Neural progenitor cell (in vitro differentiated cells): ENCODE data around the gene NCK1. TPM values are rescaled to one million over a fixed set of nuclear protein-coding genes. Genes with fewer than 3 reads are reported as not detected.

Source experiments
- DNase-seq: peaks from one replicate; pipeline ENCODE4 v3.0.0-alpha.2; 2016; ENCODE audit warnings: low spot score
- H2AFZ ChIP-seq: fragments of 200-600 bp; sonication (generic); replicated peaks from 2 replicates; pipeline ENCODE4 v1.6.1; 2016; ENCODE audit warnings: antibody characterized with exemption
- H3F3A ChIP-seq: fragments of 200-600 bp; sonication (generic); 2 replicates; pipeline ENCODE4 v1.6.1; 2016; ENCODE audit warnings: antibody characterized with exemption, low read depth
- H3K27ac ChIP-seq: fragments of 200-600 bp; sonication (generic); 2 replicates; pipeline ENCODE4 v1.5.1; 2016; ENCODE audit warnings: mild to moderate bottlenecking
- H3K27me3 ChIP-seq: fragments of 200-600 bp; sonication (generic); 2 replicates; pipeline ENCODE4 v1.6.1; 2016; ENCODE audit warnings: mild to moderate bottlenecking, moderate library complexity
- H3K36me3 ChIP-seq: fragments of 200-600 bp; sonication (generic); 2 replicates; pipeline ENCODE4 v1.5.1; 2016
- H3K4me1 ChIP-seq: fragments of 200-600 bp; sonication (generic); 2 replicates; pipeline ENCODE4 v1.6.1; 2016; ENCODE audit warnings: mixed run types
- H3K4me2 ChIP-seq: fragments of 200-600 bp; sonication (generic); 2 replicates; pipeline ENCODE4 v1.6.1; 2016
- H3K4me3 ChIP-seq: fragments of 200-600 bp; sonication (generic); 2 replicates; pipeline ENCODE4 v1.5.1; 2016
- H3K79me2 ChIP-seq: fragments of 200-600 bp; sonication (generic); 2 replicates; pipeline ENCODE4 v1.6.1; 2016; ENCODE audit warnings: low read depth
- H3K9ac ChIP-seq: fragments of 200-600 bp; sonication (generic); 2 replicates; pipeline ENCODE4 v1.6.1; 2016
- H3K9me3 ChIP-seq: fragments of 200-600 bp; sonication (generic); 2 replicates; pipeline ENCODE4 v1.5.1; 2016; ENCODE audit warnings: low read depth
- H4K20me1 ChIP-seq: fragments of 200-600 bp; sonication (generic); 2 replicates; pipeline ENCODE4 v1.6.1; 2016; ENCODE audit warnings: low read depth
- H3K27ac Mint-ChIP-seq: 3 replicates; pipeline ENCODE4 v1.8.0; 2021; ENCODE audit warnings: mixed read lengths
- H3K27me3 Mint-ChIP-seq: 2 replicates; pipeline ENCODE4 v1.8.0; 2022; ENCODE audit warnings: low read depth, mild to moderate bottlenecking, inconsistent platforms, moderate library complexity, mixed read lengths; ENCODE audit not compliant: insufficient read depth
- H3K36me3 Mint-ChIP-seq: 3 replicates; pipeline ENCODE4 v1.8.0; 2021; ENCODE audit warnings: mixed read lengths
- H3K4me1 Mint-ChIP-seq: 3 replicates; pipeline ENCODE4 v1.8.0; 2021; ENCODE audit warnings: mixed read lengths
- H3K4me3 Mint-ChIP-seq: 3 replicates; pipeline ENCODE4 v1.8.0; 2021; ENCODE audit warnings: mild to moderate bottlenecking, moderate library complexity, mixed read lengths
- H3K9me3 Mint-ChIP-seq: 3 replicates; pipeline ENCODE4 v1.8.0; 2020; ENCODE audit warnings: mixed read lengths
- EZH2 ChIP-seq: fragments of 200-600 bp; sonication (generic); IDR thresholded peaks from 2 replicates; pipeline ENCODE4 v1.6.1; 2017; ENCODE audit warnings: antibody characterized with exemption, mild to moderate bottlenecking, moderate library complexity
- EZH2phosphoT487 ChIP-seq: fragments of 200-600 bp; sonication (generic); IDR thresholded peaks from 2 replicates; pipeline ENCODE4 v1.6.1; 2017; ENCODE audit warnings: antibody characterized with exemption
- total RNA-seq: library from RNA; depleted of rRNA; stranded (reverse); fragments of >200 nt; gene quantifications from 2 replicates; pipeline ENCODE4 v1.2.3, GENCODE V29; 2015; ENCODE audit warnings: low replicate concordance
- TF ChIP-seq, protein P1 (sequence below): fragments of 200-600 bp; sonication (generic); IDR thresholded peaks from 2 replicates; pipeline ENCODE4 v1.5.1; 2017; ENCODE audit warnings: antibody characterized with exemption, mild to moderate bottlenecking

The NCK1 gene
- total RNA-seq, 1 donor from 2014 or later: 46.5 TPM

- Histone ChIP-seq H4K20me1 (no peaks in the 10 kb centered on the region), H3K9me3 (no peaks in the 10 kb centered on the region), H3K4me1 (no peaks in the 10 kb centered on the region), H3F3A (no peaks in the 10 kb centered on the region), H3K36me3 (peaks cover 3% of the 10 kb centered on the region), H3K27ac (no peak overlapping the region), H3K79me2 (no peaks in the 10 kb centered on the region), H3K4me2 (no peak overlapping the region), H3K27me3 (no peaks in the 10 kb centered on the region), H3K9ac (no peak overlapping the region), H2AFZ (no peak overlapping the region), H3K4me3 (no peak overlapping the region)
- H3K36me3 Mint-ChIP-seq: peaks cover 14% of the 10 kb centered on the region
- no peak for DNase-seq
- TF ChIP-seq, protein P1, sequence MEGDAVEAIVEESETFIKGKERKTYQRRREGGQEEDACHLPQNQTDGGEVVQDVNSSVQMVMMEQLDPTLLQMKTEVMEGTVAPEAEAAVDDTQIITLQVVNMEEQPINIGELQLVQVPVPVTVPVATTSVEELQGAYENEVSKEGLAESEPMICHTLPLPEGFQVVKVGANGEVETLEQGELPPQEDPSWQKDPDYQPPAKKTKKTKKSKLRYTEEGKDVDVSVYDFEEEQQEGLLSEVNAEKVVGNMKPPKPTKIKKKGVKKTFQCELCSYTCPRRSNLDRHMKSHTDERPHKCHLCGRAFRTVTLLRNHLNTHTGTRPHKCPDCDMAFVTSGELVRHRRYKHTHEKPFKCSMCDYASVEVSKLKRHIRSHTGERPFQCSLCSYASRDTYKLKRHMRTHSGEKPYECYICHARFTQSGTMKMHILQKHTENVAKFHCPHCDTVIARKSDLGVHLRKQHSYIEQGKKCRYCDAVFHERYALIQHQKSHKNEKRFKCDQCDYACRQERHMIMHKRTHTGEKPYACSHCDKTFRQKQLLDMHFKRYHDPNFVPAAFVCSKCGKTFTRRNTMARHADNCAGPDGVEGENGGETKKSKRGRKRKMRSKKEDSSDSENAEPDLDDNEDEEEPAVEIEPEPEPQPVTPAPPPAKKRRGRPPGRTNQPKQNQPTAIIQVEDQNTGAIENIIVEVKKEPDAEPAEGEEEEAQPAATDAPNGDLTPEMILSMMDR: no peak
- no peak for TF ChIP-seq EZH2phosphoT487
- TF ChIP-seq EZH2: no peak
- H3K4me1 Mint-ChIP-seq: no peaks in the 10 kb centered on the region
- no peaks in the 10 kb centered on the region for H3K27me3 Mint-ChIP-seq
- no peak overlapping the region for H3K4me3 Mint-ChIP-seq
- H3K27ac Mint-ChIP-seq: no peak overlapping the region
- no peaks in the 10 kb centered on the region for H3K9me3 Mint-ChIP-seq
Observed at GRCh38 chr3:136950623-136951022, 88.6 kb downstream of the NCK1 start.

DNA sequence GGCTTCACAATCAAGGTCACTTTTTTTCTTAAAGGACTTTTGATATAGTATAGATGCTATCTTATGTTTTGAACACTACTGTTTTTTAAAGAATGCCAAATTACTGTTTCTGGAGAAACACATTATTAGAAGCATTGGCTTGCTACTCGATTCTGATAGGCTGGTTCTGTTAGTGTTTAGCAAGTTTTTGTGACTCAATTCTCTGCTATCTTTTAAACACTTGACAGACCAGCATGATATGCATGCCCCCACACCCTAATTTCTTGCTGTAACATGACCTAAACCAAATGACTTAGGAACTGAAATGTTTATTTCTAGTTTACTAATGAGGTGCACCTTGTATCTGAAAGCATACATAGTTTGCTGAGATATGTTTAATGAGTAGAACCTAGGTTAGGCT lies 90.3 kb downstream of the NCK1 start:
- no peaks in the 10 kb centered on the region for H3K36me3 ChIP-seq
- H3K9ac ChIP-seq: no peak overlapping the region
- no peaks in the 10 kb centered on the region for H3K9me3 ChIP-seq
- no peaks in the 10 kb centered on the region for H4K20me1 ChIP-seq
- no peak overlapping the region for H2AFZ ChIP-seq
- no peak overlapping the region for H3K4me3 ChIP-seq
- no peak for TF ChIP-seq EZH2
- no peak for TF ChIP-seq EZH2phosphoT487
- TF ChIP-seq, protein P1: no peak
- H3K27ac ChIP-seq: no peak overlapping the region
- no peaks in the 10 kb centered on the region for H3K4me1 ChIP-seq
- H3K27me3 ChIP-seq: no peaks in the 10 kb centered on the region
- H3K9me3 Mint-ChIP-seq: no peaks in the 10 kb centered on the region
- H3K27me3 Mint-ChIP-seq: no peaks in the 10 kb centered on the region
- peaks cover 1% of the 10 kb centered on the region for H3K36me3 Mint-ChIP-seq
- no peak for DNase-seq
- H3K79me2 ChIP-seq: no peaks in the 10 kb centered on the region
- H3K27ac Mint-ChIP-seq: no peak overlapping the region
- H3K4me1 Mint-ChIP-seq: peaks cover 5% of the 10 kb centered on the region
- no peak overlapping the region for H3K4me2 ChIP-seq
- H3K4me3 Mint-ChIP-seq: no peak overlapping the region
- H3F3A ChIP-seq: no peaks in the 10 kb centered on the region

DNA sequence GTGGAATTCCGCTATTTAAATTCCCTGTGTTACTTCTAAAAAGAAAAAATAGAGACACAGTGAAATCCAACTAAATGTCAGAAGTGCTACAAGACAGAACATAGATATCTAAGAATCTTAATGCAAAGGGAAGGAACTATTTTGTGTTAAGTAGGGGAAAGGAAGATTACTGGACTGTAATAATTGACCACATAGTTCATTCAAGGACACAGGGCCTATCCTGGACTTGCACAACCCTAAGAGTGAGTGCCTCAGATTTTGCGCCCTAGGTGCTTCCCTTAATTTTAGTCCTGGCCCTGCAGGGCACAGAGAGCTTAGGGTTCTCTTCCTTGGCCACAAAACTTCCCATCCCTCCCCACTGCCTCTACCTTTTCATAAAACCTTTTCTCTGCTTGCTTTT lies 92.2 kb downstream of the NCK1 start:
- no peak overlapping the region for H3K4me2 ChIP-seq
- no peak overlapping the region for H3K9ac ChIP-seq
- Mint-ChIP-seq H3K9me3 (no peaks in the 10 kb centered on the region), H3K27me3 (no peaks in the 10 kb centered on the region), H3K4me1 (peaks cover 5% of the 10 kb centered on the region), H3K27ac (no peak overlapping the region), H3K36me3 (no peaks in the 10 kb centered on the region), H3K4me3 (no peak overlapping the region)
- H3K4me3 ChIP-seq: no peak overlapping the region
- H3K79me2 ChIP-seq: no peaks in the 10 kb centered on the region
- no peak overlapping the region for H2AFZ ChIP-seq
- H3K9me3 ChIP-seq: no peaks in the 10 kb centered on the region
- no peaks in the 10 kb centered on the region for H3K4me1 ChIP-seq
- H3F3A ChIP-seq: no peaks in the 10 kb centered on the region
- TF ChIP-seq, protein P1: no peak
- TF ChIP-seq EZH2phosphoT487 (no peak), EZH2 (no peak)
- no peaks in the 10 kb centered on the region for H4K20me1 ChIP-seq
- no peak for DNase-seq
- H3K36me3 ChIP-seq: no peaks in the 10 kb centered on the region
- no peak overlapping the region for H3K27ac ChIP-seq
- H3K27me3 ChIP-seq: no peaks in the 10 kb centered on the region
